K562 (cell line): ENCODE results near the gene CYB5R3. TPM values are rescaled to one million over a fixed set of nuclear protein-coding genes. Genes with fewer than 3 reads are reported as not detected.

Source experiments
- ATAC-seq: fragments of 200-7000 bp; cut with Tn5 transposase; 3 replicates; pipeline ENCODE4 v1.9.1; 2020; ENCODE audit warnings: moderate library complexity
- BruUV-seq: library from RNA; stranded (reverse); fragments of 400-500 nt; replicated peaks from 2 replicates; lab custom pipeline; 2021; lab: Mats Ljungman, UMichigan
- CTCF ChIA-PET: fragments of 300-600 bp; formaldehyde crosslinking; extraction: SDS; loops from one replicate; lab custom pipeline; 2021; ENCODE audit warnings: low intra/inter-chr PET ratio; lab: Yijun Ruan, JAX
- POLR2A ChIA-PET: fragments of 300-600, 350-650 bp; sonication (Branson Sonifier 250); formaldehyde crosslinking; extraction: SDS; loops from one replicate; lab custom pipeline; 2021; ENCODE audit warnings: antibody characterized with exemption, inconsistent platforms; lab: Yijun Ruan, JAX
- DNase-seq, 4 experiments: peaks; one replicate each; pipeline versions ENCODE4 v3.0.0 to v3.0.0-alpha.2; 2011 to 2018; ENCODE audit warnings: low spot score in 3 of 4, mixed read lengths in 3 of 4; ENCODE audit errors: extremely low read depth in 1 of 4
- FAIRE-seq: peaks from 2 replicates; lab custom pipeline; 2011; peaks lifted over from hg19 to GRCh38; lab: Jason Lieb, UNC
- H2AFZ ChIP-seq: 2 replicates; pipeline ENCODE4 v1.6.0; 2011; ENCODE audit warnings: low read depth, low read length, control low read depth, inconsistent platforms
- H3K27ac ChIP-seq: fragments of 200-600 bp; 3 replicates; pipeline ENCODE4 v1.8.0; 2011; ENCODE audit warnings: low read depth, mild to moderate bottlenecking, control low read depth, inconsistent platforms, low read length, moderate library complexity, mixed read lengths; ENCODE audit errors: extremely low read depth
- H3K27me3 ChIP-seq, 2 experiments: fragments of 300-600 bp in 1 of 2; 2 replicates in 1 of 2; 3 replicates in 1 of 2; pipeline versions ENCODE4 v1.6.0 to v1.8.0; 2011; ENCODE audit warnings: inconsistent platforms in 2 of 2, low read length in 2 of 2, mild to moderate bottlenecking in 1 of 2, mixed read lengths in 1 of 2, moderate library complexity in 1 of 2; ENCODE audit not compliant: control insufficient read depth in 2 of 2, insufficient read depth in 2 of 2
- H3K36me3 ChIP-seq: fragments of 300-600 bp; 3 replicates; pipeline ENCODE4 v1.8.0; 2011; ENCODE audit warnings: mild to moderate bottlenecking, low read length, inconsistent platforms; ENCODE audit not compliant: control insufficient read depth, insufficient read depth
- H3K4me1 ChIP-seq, 2 experiments: fragments of 200-600 bp in 1 of 2; replicated peaks in 1 of 2; 2 replicates in 1 of 2; 3 replicates in 1 of 2; pipeline versions ENCODE4 v1.5.1 to v1.8.0; 2011; ENCODE audit warnings: inconsistent platforms in 2 of 2, low read length in 2 of 2, mild to moderate bottlenecking in 1 of 2, mixed read lengths in 1 of 2, moderate library complexity in 1 of 2; ENCODE audit not compliant: control insufficient read depth in 2 of 2, insufficient read depth in 2 of 2
- H3K4me2 ChIP-seq: 2 replicates; pipeline ENCODE4 v1.6.1; 2011; ENCODE audit warnings: low read length, control low read depth, inconsistent platforms, mixed read lengths; ENCODE audit not compliant: insufficient read depth
- H3K4me3 ChIP-seq: fragments of 200-600 bp; sonication (generic), shearing (Covaris generic); 2 replicates; pipeline ENCODE4 v1.5.1; 2016; ENCODE audit warnings: control low read depth, inconsistent platforms
- H3K79me2 ChIP-seq: fragments of 200-600 bp; 3 replicates; pipeline ENCODE4 v1.8.0; 2011; ENCODE audit warnings: low read length, inconsistent platforms; ENCODE audit not compliant: control insufficient read depth, insufficient read depth
- H3K9ac ChIP-seq, 2 experiments: 2 replicates each; pipeline versions ENCODE4 v1.6.0 to v1.6.1; 2011; ENCODE audit warnings: low read depth in 2 of 2, low read length in 2 of 2, control low read depth in 1 of 2, inconsistent platforms in 1 of 2, mild to moderate bottlenecking in 1 of 2, mixed read lengths in 1 of 2; ENCODE audit not compliant: insufficient read depth in 1 of 2
- H3K9me1 ChIP-seq: one replicate; pipeline ENCODE4 v1.6.0; 2011; ENCODE audit warnings: inconsistent platforms, mild to moderate bottlenecking, low read length, moderate library complexity; ENCODE audit not compliant: control insufficient read depth, insufficient read depth
- H3K9me3 ChIP-seq: replicated peaks from 2 replicates; pipeline ENCODE4 v1.5.1; 2011; ENCODE audit warnings: low read depth, low read length, inconsistent platforms; ENCODE audit not compliant: control insufficient read depth, insufficient read depth
- H4K20me1 ChIP-seq: replicated peaks from 2 replicates; pipeline ENCODE4 v1.6.1; 2011; ENCODE audit warnings: low read length, inconsistent platforms, mixed read lengths; ENCODE audit not compliant: control insufficient read depth, insufficient read depth
- CREB3L1 ChIP-seq: fragments of 450-650 bp; IDR thresholded peaks from 2 replicates; pipeline ENCODE4 v1.6.1; 2014; ENCODE audit warnings: low read depth, mild to moderate bottlenecking, moderate library complexity, borderline replicate concordance
- CREBBP ChIP-seq: IDR thresholded peaks from one replicate; pipeline ENCODE4 v1.6.1; 2012; ENCODE audit warnings: low read depth, mild to moderate bottlenecking, control low read depth, inconsistent platforms, low read length
- ETV1 ChIP-seq: fragments of 450-650 bp; conservative IDR thresholded peaks from 2 replicates; pipeline ENCODE4 v1.6.1; 2016; ENCODE audit warnings: missing genetic modification characterization, control low read depth, low read depth, missing compliant biosample characterization
- LEF1 ChIP-seq: fragments of 450-650 bp; IDR thresholded peaks from 2 replicates; pipeline ENCODE4 v1.6.1; 2016; ENCODE audit warnings: mild to moderate bottlenecking
- NKRF ChIP-seq: fragments of 450-650 bp; IDR thresholded peaks from 2 replicates; pipeline ENCODE4 v1.6.1; 2016; ENCODE audit warnings: borderline replicate concordance
- PCBP1 ChIP-seq: fragments of 200-400 bp; formaldehyde crosslinking; IDR thresholded peaks from 2 replicates; pipeline ENCODE4 v1.6.1; 2018; ENCODE audit warnings: mild to moderate bottlenecking, low read depth, low read length; ENCODE audit not compliant: poor library complexity, severe bottlenecking
- RBM15 ChIP-seq: fragments of 200-400 bp; formaldehyde crosslinking; IDR thresholded peaks from 2 replicates; pipeline ENCODE4 v1.6.1; 2018; ENCODE audit warnings: mild to moderate bottlenecking, low read length, moderate library complexity; ENCODE audit not compliant: insufficient read depth
- RBM25 ChIP-seq: fragments of 200-400 bp; formaldehyde crosslinking; IDR thresholded peaks from 2 replicates; pipeline ENCODE4 v1.6.1; 2018; ENCODE audit warnings: low read length, low read depth, moderate library complexity; ENCODE audit not compliant: severe bottlenecking
- SMARCE1 ChIP-seq: fragments of 450-650 bp; IDR thresholded peaks from 2 replicates; pipeline ENCODE4 v1.7.1; 2016; ENCODE audit warnings: mild to moderate bottlenecking
- STAG1 ChIP-seq: sonication (generic); formaldehyde crosslinking; IDR thresholded peaks from 2 replicates; pipeline ENCODE4 v1.5.0; 2020; ENCODE audit warnings: missing genetic modification reagents, borderline replicate concordance
- U2AF1 ChIP-seq: fragments of 200-400 bp; formaldehyde crosslinking; optimal IDR thresholded peaks from 2 replicates; pipeline ENCODE3; 2017; ENCODE audit warnings: mild to moderate bottlenecking, low read depth, low read length, moderate library complexity
- WGBS: fragments of 100-300 bp; shearing (Covaris generic); methylation state at CpG from one replicate; pipeline ENCODE4 v1.1.6; 2016; ENCODE audit warnings: low coverage, mixed read lengths; ENCODE audit not compliant: insufficient coverage; ENCODE audit errors: missing lambda C conversion rate; 5-methylcytosine and 5-hydroxymethylcytosine counted together
- in situ Hi-C: fragments of 300-500 bp; cut with MboI; formaldehyde crosslinking; loops from 4 replicates; pipeline ENCODE4 v1.15.0; 2018; ENCODE audit warnings: inconsistent platforms, mixed read lengths
- intact Hi-C: fragments of 100-400 bp; cut with micrococcal nuclease; formaldehyde crosslinking; loops from 2 replicates; pipeline ENCODE4 v1.14.2; 2022
- polyA plus RNA-seq, 8 experiments: library from polyadenylated mRNA; depleted of rRNA in 4 of 8; stranded (reverse) in 5 of 8; unstranded in 3 of 8; fragments of >200 nt; fragmentation: Nextera tagmentation in 2 of 8; fragmentation: Illumina TruSeq in 1 of 8; extraction: Ambion mirVana in 2 of 8; extraction: Trizol in 1 of 8; gene quantifications; 2 replicates each; pipeline versions ENCODE4 v1.2.1 to v1.2.3, GENCODE V29; 2011 to 2014; ENCODE audit warnings: inconsistent platforms in 1 of 8, missing spikeins in 1 of 8
- total RNA-seq, 7 experiments: library from RNA; depleted of rRNA in 6 of 7; stranded (reverse); fragments of >200 nt in 6 of 7; fragmentation: Illumina TruSeq in 2 of 7; extraction: Trizol in 2 of 7; gene quantifications; 2 replicates each; pipeline versions ENCODE4 v1.2.1 to v1.2.3, GENCODE V29; 2011 to 2021; ENCODE audit warnings: low replicate concordance in 1 of 7
- TF ChIP-seq, protein P1 (sequence below): sonication (generic); formaldehyde crosslinking; IDR thresholded peaks from 2 replicates; pipeline ENCODE4 v1.8.1; 2023; ENCODE audit warnings: mild to moderate bottlenecking, missing genetic modification reagents

Gene CYB5R3
- total and polyA plus RNA-seq, 9 of the 15 experiments (the other 6 are each of a cell fraction or from before 2014, with no cell fraction given), result 1.4 to 66.8 (median 23.4) TPM

- in situ Hi-C loops (no loop called here), intact Hi-C loops (no loop called here)
- no peak overlapping the region for H3K27ac ChIP-seq
- H3K4me1 ChIP-seq, result no peaks in the 10 kb centered on the region; a peak in 1 of 5 replicates
- POLR2A ChIA-PET, result no interaction called here
- no peak overlapping the region for H3K9ac ChIP-seq
- H4K20me1 ChIP-seq, result no peaks in the 10 kb centered on the region
- H3K9me1 ChIP-seq, result no peaks in the 10 kb centered on the region
- ATAC-seq, result no peak
- no peaks in the 10 kb centered on the region for H3K36me3 ChIP-seq
- no peak for FAIRE-seq
- H3K4me2 ChIP-seq, result no peak overlapping the region
- H3K9me3 ChIP-seq, result no peaks in the 10 kb centered on the region
- 38% methylated on average over 4 of the region's 4 CpGs for WGBS
- no peaks in the 10 kb centered on the region for H3K79me2 ChIP-seq
- no peak overlapping the region for H3K4me3 ChIP-seq
- H2AFZ ChIP-seq, result no peak overlapping the region
- no peak for DNase-seq
- BruUV-seq, result no TSS peak
- TF ChIP-seq LEF1 (no peak), STAG1 (CRISPR knock-in tag) (no peak), PCBP1 (no peak), RBM15 (no peak), NKRF (no peak), ETV1 (tag) (no peak), SMARCE1 (no peak), CREBBP (no peak), RBM25 (no peak), CREB3L1 (no peak), U2AF1 (no peak)
- TF ChIP-seq, protein P1, sequence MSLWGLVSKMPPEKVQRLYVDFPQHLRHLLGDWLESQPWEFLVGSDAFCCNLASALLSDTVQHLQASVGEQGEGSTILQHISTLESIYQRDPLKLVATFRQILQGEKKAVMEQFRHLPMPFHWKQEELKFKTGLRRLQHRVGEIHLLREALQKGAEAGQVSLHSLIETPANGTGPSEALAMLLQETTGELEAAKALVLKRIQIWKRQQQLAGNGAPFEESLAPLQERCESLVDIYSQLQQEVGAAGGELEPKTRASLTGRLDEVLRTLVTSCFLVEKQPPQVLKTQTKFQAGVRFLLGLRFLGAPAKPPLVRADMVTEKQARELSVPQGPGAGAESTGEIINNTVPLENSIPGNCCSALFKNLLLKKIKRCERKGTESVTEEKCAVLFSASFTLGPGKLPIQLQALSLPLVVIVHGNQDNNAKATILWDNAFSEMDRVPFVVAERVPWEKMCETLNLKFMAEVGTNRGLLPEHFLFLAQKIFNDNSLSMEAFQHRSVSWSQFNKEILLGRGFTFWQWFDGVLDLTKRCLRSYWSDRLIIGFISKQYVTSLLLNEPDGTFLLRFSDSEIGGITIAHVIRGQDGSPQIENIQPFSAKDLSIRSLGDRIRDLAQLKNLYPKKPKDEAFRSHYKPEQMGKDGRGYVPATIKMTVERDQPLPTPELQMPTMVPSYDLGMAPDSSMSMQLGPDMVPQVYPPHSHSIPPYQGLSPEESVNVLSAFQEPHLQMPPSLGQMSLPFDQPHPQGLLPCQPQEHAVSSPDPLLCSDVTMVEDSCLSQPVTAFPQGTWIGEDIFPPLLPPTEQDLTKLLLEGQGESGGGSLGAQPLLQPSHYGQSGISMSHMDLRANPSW (CRISPR knock-in tag), result no peak
- peaks cover 0 to 7% of the 10 kb centered on the region in 2 experiments; a peak in 4 of 5 replicates for H3K27me3 ChIP-seq
- CTCF ChIA-PET, result no interaction called here
These were observed 30.5 kb upstream of the CYB5R3 start for GRCh38 chr22:42679691-42680090.
